Neural cell (in vitro differentiated cells): ENCODE results near the gene RFX4. TPM values are rescaled to one million over a fixed set of nuclear protein-coding genes. Genes with fewer than 3 reads are reported as not detected.

Experiments
- H2AFZ ChIP-seq: fragments of 200-600, 300-800 bp; sonication (generic), shearing (Covaris generic); 2 replicates; pipeline ENCODE4 v1.6.0; 2014; ENCODE audit warnings: low read depth, mild to moderate bottlenecking, antibody characterized with exemption, low read length, moderate library complexity
- H3F3A ChIP-seq: fragments of 200-600 bp; shearing (Covaris generic); 2 replicates; pipeline ENCODE4 v1.6.1; 2016; ENCODE audit warnings: mild to moderate bottlenecking, moderate library complexity, mixed read lengths, antibody characterized with exemption, low read length; ENCODE audit not compliant: insufficient read depth, poor library complexity, severe bottlenecking
- H3K27ac ChIP-seq: fragments of 200-600, 300-800 bp; sonication (generic), shearing (Covaris generic); 2 replicates; pipeline ENCODE4 v1.5.1; 2014; ENCODE audit warnings: mild to moderate bottlenecking, low read length, moderate library complexity
- H3K27me3 ChIP-seq: fragments of 300-800, 200-600 bp; sonication (generic), shearing (Covaris generic); 2 replicates; pipeline ENCODE4 v1.6.0; 2014; ENCODE audit warnings: mild to moderate bottlenecking, low read depth, low read length, moderate library complexity; ENCODE audit not compliant: insufficient read depth
- H3K36me3 ChIP-seq: fragments of 300-800, 200-600 bp; sonication (generic), shearing (Covaris generic); 2 replicates; pipeline ENCODE4 v1.5.1; 2014; ENCODE audit warnings: mild to moderate bottlenecking, antibody characterized with exemption, low read length, moderate library complexity; ENCODE audit not compliant: insufficient read depth
- H3K4me2 ChIP-seq: fragments of 300-800, 200-600 bp; sonication (generic), shearing (Covaris generic); 2 replicates; pipeline ENCODE4 v1.6.0; 2014; ENCODE audit warnings: mild to moderate bottlenecking, low read length
- H3K4me3 ChIP-seq: fragments of 300-800, 200-600 bp; sonication (generic), shearing (Covaris generic); 2 replicates; pipeline ENCODE4 v1.5.1; 2014; ENCODE audit warnings: mild to moderate bottlenecking, low read length, moderate library complexity
- H3K79me2 ChIP-seq: fragments of 200-600 bp; shearing (Covaris generic); replicated peaks from 2 replicates; pipeline ENCODE4 v1.6.0; 2014; ENCODE audit warnings: mild to moderate bottlenecking, low read length, moderate library complexity; ENCODE audit not compliant: insufficient read depth
- H3K9ac ChIP-seq: fragments of 300-800, 200-600 bp; sonication (generic), shearing (Covaris generic); 2 replicates; pipeline ENCODE4 v1.6.1; 2016; ENCODE audit warnings: mild to moderate bottlenecking, low read length, mixed read lengths
- H3K9me2 ChIP-seq: fragments of 200-600 bp; shearing (Covaris generic); 2 replicates; pipeline ENCODE4 v1.6.1; 2016; ENCODE audit warnings: mild to moderate bottlenecking, low read length, mixed read lengths; ENCODE audit not compliant: insufficient read depth
- H3K9me3 ChIP-seq: fragments of 200-600, 300-800 bp; sonication (generic), shearing (Covaris generic); 2 replicates; pipeline ENCODE4 v1.6.1; 2016; ENCODE audit warnings: mild to moderate bottlenecking, mixed run types, low read length, moderate library complexity, mixed read lengths
- H4K20me1 ChIP-seq: fragments of 200-600 bp; shearing (Covaris generic); 2 replicates; pipeline ENCODE4 v1.6.1; 2016; ENCODE audit warnings: mild to moderate bottlenecking, mixed run types; ENCODE audit not compliant: insufficient read depth
- EP300 ChIP-seq: fragments of 450-650 bp; conservative IDR thresholded peaks from 2 replicates; pipeline ENCODE4 v1.6.1; 2014; ENCODE audit warnings: antibody characterized with exemption, mild to moderate bottlenecking, moderate library complexity; ENCODE audit not compliant: poor library complexity, severe bottlenecking
- EZH2 ChIP-seq: fragments of 200-600, 300-800 bp; shearing (Covaris generic), sonication (generic); IDR thresholded peaks from 2 replicates; pipeline ENCODE4 v1.6.1; 2014; ENCODE audit warnings: antibody characterized with exemption, low read length, borderline replicate concordance, mild to moderate bottlenecking; ENCODE audit not compliant: insufficient read depth, poor library complexity, severe bottlenecking
- MXI1 ChIP-seq: fragments of 450-650 bp; conservative IDR thresholded peaks from 2 replicates; pipeline ENCODE4 v1.6.1; 2014; ENCODE audit warnings: antibody characterized with exemption, mild to moderate bottlenecking; ENCODE audit not compliant: poor library complexity, severe bottlenecking
- POLR2AphosphoS5 ChIP-seq: IDR thresholded peaks from 2 replicates; pipeline ENCODE4 v1.6.1; 2012
- REST ChIP-seq: IDR thresholded peaks from 2 replicates; pipeline ENCODE4 v1.6.1; 2012; ENCODE audit warnings: borderline replicate concordance
- SMC3 ChIP-seq: fragments of 450-650 bp; conservative IDR thresholded peaks from 2 replicates; pipeline ENCODE4 v1.6.1; 2014; ENCODE audit warnings: antibody characterized with exemption, mild to moderate bottlenecking, moderate library complexity; ENCODE audit not compliant: poor library complexity
- polyA plus RNA-seq: library from polyadenylated mRNA; depleted of rRNA; stranded (reverse); fragments of >200 nt; gene quantifications from 2 replicates; pipeline ENCODE4 v1.2.3, GENCODE V29; 2014
- TF ChIP-seq, protein P1 (sequence below): fragments of 450-650 bp; IDR thresholded peaks from 2 replicates; pipeline ENCODE4 v1.5.1; 2014; ENCODE audit warnings: antibody characterized with exemption, mild to moderate bottlenecking, moderate library complexity; ENCODE audit not compliant: poor library complexity, severe bottlenecking

RFX4 gene
- polyA plus RNA-seq, 1 donor from 2014 or later = 0.22 TPM

- Histone ChIP-seq H3K4me3 (no peak overlapping the region), H3K79me2 (no peaks in the 10 kb centered on the region), H3K9me3 (no peaks in the 10 kb centered on the region), H3K9ac (no peak overlapping the region), H3K27ac (no peak overlapping the region), H3F3A (no peaks in the 10 kb centered on the region), H3K27me3 (no peaks in the 10 kb centered on the region), H3K9me2 (no peaks in the 10 kb centered on the region), H4K20me1 (no peaks in the 10 kb centered on the region), H3K4me2 (no peak overlapping the region), H3K36me3 (no peaks in the 10 kb centered on the region), H2AFZ (no peak overlapping the region)
- TF ChIP-seq POLR2AphosphoS5 (no peak), REST (no peak), MXI1 (no peak)
These were observed 16.5 kb downstream of the RFX4 start for GRCh38 chr12:106599302-106599701.

GRCh38 chr12:106600503-106600902, 17.7 kb downstream of the RFX4 start:
- no peak overlapping the region for H3K4me2 ChIP-seq
- no peaks in the 10 kb centered on the region for H3F3A ChIP-seq
- H3K27me3 ChIP-seq = no peaks in the 10 kb centered on the region
- H2AFZ ChIP-seq = no peak overlapping the region
- no peaks in the 10 kb centered on the region for H3K9me3 ChIP-seq
- no peaks in the 10 kb centered on the region for H3K9me2 ChIP-seq
- no peak overlapping the region for H3K9ac ChIP-seq
- H4K20me1 ChIP-seq = no peaks in the 10 kb centered on the region
- no peak overlapping the region for H3K4me3 ChIP-seq
- no peak overlapping the region for H3K27ac ChIP-seq
- H3K79me2 ChIP-seq = no peaks in the 10 kb centered on the region
- H3K36me3 ChIP-seq = no peaks in the 10 kb centered on the region
- no peak for TF ChIP-seq SMC3
- TF ChIP-seq EZH2 = no peak
- TF ChIP-seq MXI1 = no peak
- TF ChIP-seq REST = no peak

GRCh38 chr12:106601031-106601430, 18.2 kb downstream of the RFX4 start:
- Histone ChIP-seq H3K27me3 (no peaks in the 10 kb centered on the region), H2AFZ (no peak overlapping the region), H3K9me2 (no peaks in the 10 kb centered on the region), H4K20me1 (no peaks in the 10 kb centered on the region), H3K4me3 (no peak overlapping the region), H3K79me2 (no peaks in the 10 kb centered on the region), H3K9ac (no peak overlapping the region), H3K27ac (no peak overlapping the region), H3K4me2 (no peak overlapping the region), H3K9me3 (no peaks in the 10 kb centered on the region), H3K36me3 (no peaks in the 10 kb centered on the region), H3F3A (no peaks in the 10 kb centered on the region)
- no peak for TF ChIP-seq EZH2
- no peak for TF ChIP-seq MXI1
- TF ChIP-seq REST = no peak
- no peak for TF ChIP-seq SMC3
- TF ChIP-seq EP300 = no peak
- TF ChIP-seq, protein P1, sequence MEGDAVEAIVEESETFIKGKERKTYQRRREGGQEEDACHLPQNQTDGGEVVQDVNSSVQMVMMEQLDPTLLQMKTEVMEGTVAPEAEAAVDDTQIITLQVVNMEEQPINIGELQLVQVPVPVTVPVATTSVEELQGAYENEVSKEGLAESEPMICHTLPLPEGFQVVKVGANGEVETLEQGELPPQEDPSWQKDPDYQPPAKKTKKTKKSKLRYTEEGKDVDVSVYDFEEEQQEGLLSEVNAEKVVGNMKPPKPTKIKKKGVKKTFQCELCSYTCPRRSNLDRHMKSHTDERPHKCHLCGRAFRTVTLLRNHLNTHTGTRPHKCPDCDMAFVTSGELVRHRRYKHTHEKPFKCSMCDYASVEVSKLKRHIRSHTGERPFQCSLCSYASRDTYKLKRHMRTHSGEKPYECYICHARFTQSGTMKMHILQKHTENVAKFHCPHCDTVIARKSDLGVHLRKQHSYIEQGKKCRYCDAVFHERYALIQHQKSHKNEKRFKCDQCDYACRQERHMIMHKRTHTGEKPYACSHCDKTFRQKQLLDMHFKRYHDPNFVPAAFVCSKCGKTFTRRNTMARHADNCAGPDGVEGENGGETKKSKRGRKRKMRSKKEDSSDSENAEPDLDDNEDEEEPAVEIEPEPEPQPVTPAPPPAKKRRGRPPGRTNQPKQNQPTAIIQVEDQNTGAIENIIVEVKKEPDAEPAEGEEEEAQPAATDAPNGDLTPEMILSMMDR = no peak
